GM21381 (cell line): Measurements from ENCODE around the gene FBXO7.

Experiments
- ATAC-seq: cut with Tn5 transposase; IDR thresholded peaks from one replicate; pipeline ENCODE4 v1.9.1; 2021; ENCODE audit warnings: mild to moderate bottlenecking, moderate library complexity; ENCODE audit not compliant: unreplicated experiment

FBXO7 gene

DNA sequence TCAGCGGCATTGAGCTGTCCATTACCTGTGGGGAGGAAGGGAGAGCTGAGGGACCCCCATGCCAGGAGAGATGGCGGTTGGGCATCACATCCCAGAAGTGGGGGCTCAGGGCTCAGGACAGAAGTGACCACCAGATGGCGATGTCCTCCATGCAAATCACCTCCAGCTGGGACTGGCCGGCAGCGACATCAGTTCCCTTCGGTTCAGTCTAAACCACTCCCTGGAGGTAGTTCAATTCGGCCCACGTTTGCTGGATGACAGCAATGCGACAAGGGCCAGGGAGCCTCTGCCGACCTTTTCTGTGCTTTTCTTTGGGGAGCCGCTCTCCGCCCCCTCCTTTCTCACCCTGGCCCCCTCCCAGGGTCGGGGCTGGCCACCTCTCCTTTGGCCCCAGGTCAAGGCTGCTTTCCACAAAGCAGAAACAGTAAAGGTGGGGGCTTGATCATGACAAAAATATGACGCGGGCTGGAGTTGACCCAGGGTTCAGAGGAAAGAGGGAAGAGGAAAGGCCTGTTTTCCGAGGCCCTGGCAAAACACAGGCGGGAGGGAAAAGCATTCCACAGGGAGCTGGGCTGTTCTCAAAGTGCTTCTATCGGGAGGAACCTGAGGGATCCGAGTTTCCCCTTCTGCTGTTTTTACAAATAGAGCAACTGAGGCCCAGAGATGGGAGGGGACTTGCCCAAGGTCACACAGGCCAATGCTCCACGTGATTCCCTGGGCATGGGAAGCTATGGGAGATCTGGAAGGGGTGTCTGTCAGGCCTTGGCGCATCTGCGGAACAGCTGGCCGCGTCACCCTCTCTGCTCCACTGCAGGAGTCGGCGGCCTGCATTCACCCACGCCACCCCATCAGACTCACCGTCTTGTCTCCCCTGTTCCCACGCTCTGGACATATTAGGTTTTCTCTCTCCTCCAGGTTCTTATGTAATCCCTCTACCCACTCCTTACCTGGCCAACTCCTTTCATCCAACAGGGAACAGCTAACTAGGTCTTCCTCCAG is 54.7 kb downstream of the FBXO7 start:
- ATAC-seq: no peak

DNA sequence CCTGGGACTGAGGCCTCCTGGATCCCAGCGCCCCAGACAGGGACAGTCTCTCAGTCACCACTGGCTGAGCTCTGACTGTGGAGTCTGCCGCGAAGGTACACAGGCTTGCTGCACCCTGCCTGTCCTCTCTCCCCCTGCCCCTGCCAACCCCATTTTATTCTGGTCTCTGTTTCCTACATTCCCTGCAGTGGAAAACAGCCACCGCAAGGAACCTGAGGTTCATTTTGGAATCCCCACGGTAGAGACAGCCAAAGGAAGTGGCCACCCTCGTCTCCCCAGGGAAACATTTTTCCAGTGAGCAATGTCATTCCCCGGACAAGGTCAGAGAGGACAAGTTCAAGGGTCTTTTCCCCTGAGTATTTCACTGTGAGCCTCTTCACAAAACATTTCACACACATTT is 56.6 kb downstream of the FBXO7 start:
- ATAC-seq: no peak

DNA sequence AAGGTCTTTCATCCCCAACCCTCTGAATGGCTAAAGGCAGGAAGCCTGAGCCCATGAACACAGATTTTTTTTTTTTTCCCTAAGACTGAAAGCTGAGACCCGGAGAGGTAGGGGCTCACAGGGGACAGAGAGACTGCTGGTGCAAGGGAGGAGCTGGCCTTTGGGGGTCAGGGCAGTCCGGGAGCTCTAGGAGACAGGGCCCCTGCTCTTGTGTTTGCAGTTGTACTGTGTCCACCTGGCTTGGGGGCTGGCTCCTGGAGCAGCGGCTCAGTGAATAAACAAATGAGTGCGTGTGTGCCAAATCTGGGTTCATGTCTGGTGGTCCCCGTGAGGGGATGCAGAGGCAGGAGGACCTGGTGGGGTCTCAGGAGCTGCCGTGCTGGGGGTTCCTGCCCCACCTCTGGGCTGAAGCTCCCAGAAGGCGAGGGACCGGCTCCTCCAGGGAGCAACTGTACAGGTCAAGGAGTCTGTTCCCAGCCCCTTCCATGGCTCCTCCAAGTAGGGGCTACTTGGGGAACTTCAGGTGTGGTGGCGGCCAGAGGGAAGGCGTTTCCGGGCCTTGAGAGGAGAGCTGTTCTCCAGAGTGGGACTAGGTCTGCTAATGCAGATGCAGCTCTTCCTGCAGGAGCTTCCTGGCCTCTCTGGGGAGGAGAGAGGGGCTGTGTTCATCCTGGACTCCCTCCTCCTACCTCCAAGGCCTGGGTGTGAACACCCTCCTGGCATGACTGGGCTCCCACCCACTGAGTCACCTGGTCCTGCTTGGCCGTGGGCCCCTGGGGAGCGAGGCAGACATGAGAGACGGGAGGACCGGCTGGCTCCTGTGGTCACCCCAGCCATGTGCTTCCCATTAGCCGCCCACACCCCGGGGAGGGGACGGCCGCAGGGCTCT is 57.6 kb downstream of the FBXO7 start:
- no peak for ATAC-seq

DNA sequence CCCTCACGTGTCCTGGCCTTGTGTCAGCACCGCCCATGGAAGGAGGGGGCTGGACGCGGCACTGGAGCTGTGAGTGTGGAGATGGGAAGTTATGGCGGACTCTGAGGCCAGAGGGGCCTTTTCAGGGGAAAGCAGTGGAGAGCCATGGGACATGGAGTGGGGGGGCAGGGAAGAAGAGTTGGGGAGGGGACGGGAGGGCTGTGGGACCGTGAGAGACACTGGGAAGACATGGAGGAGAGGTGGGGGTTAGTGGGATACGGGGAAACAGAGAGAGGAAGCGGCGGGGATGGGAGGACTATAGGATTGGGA is 58.2 kb downstream of the FBXO7 start:
- ATAC-seq: no peak

DNA sequence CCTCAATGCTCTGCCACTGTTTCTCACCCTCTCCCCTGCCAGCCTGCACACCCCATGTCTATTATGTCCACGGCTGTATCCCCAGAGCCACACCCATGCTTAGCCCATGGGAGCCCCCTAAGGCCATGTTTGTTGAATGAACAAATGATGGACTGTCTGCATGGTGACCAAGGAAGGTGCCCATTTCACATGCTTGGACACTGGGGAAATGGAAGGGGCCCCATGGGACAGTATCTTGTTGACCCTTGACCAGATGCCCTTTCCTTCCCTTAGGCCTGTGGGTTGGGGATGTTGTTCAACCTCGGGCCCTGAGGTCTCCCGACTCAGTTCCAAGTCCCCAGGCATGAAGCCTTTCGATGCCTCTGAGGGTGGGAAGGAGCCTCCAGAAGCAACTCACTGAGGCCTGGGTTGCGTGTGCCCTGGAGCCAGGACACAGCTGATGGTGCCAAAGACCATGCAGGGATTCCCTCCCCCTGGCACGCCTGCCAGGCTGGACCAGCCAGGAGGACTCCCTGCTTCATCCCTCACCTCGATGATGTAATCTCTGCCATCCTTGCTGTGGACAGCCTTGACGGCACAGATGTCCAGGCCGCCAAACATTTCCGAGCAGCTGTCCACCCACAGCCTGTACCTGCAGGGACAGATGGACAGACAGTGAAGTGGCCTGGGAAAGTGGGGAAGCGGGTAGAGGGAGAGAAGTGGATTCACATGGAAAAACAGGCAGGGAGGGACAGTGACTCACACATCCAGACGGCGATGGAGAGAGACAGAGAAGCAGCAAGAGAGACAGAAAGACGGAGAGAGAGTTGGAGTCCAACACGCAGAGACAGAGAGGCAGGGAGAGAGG is 58.9 kb downstream of the FBXO7 start:
- ATAC-seq: no peak

DNA sequence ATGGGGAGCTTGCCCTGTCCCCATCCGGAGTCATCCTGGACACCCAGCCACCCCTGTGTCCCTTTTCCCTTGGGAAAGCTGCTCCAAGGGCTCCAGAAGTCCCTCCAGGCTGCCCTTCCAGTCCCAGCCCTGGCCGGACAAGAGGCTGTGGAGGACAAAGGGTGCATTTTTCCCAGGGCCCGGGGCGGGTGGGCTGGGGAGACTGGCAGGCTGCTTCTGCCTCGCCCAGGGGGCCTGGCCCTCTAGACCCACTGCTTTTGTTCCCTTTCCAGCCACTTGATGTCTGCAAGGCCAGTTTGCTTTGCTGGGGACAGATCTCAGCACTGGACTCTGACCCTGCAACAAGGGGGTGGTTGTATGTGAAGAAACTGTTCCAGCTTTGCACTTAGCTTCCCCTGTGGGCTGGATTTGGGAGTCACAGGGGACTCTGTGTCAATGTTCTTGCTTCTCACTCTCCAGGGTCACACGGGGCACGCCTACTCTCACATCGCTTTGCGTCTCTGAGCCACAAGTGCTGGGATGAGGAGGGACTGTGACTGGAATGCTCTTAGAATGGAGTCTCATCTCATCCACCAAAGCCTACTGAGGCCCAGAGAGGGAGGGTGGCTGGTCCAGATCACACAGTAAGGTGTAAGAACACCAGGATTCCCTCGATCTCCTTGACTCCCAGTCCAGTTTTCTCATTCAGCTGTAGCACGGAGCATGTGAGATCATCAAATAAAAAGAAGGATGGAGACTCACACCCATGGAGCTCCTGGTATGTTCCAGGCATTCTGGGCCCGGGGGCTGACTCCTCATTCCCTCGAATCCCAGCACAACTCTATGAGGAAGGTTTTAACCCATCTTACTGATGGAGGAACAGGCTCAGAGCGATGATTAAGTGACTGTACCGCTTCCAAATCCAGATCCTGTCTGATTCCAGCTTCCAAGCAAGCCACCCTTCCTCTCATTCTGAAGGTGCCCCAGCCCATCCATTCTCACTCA is 59.9 kb downstream of the FBXO7 start:
- ATAC-seq: no peak

DNA sequence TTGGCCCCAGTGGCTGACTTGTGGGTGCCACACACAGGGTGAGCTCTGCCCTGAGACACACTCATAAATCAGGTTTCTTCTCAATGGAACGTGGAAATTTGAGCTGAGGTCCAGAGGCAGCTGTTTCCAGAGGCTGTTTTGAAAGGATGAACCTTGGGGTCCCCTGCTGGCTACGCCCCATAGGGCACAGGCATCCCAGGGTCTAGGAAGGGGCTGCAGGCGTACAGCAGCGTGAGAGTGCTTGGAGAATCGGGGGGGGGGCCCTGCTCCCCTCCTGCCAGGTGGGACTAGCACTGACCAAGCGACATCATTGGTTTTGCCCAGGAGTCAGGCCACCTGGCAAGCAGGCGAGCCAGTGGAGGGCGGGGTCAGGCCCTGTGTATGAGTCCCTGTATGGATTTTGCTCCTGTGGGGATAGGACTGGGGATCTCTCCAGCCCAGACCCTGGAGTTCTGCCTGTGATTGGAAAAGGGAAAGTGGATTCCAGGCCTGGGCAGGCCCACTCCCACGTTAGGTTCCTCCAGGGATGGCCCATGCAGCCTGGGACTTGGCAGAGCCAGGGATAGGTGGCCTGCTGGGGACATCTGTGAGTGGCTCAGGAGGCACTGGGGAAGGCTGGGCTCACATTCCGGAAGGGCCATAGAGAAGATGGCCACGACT is 61.0 kb downstream of the FBXO7 start:
- no peak for ATAC-seq

DNA sequence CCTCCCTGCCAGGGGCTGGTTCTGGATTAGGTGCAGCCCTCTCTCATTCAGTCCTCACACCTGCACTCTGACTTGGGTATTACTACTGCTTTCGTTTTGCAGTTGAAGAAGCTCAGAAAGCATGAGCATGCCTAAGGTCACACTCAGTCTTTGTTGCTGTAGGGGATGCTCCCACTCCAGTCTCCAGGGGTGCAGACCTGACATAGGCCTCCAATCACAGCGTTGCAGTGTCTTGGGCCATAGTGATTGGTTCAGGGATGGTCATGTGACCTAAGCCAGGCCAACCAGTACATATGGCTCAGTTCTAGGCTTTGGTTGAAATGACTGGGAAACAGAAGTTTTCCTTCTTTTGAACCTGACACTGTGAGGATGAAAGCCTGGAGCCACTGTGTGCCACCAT is 61.7 kb downstream of the FBXO7 start:
- ATAC-seq: no peak

DNA sequence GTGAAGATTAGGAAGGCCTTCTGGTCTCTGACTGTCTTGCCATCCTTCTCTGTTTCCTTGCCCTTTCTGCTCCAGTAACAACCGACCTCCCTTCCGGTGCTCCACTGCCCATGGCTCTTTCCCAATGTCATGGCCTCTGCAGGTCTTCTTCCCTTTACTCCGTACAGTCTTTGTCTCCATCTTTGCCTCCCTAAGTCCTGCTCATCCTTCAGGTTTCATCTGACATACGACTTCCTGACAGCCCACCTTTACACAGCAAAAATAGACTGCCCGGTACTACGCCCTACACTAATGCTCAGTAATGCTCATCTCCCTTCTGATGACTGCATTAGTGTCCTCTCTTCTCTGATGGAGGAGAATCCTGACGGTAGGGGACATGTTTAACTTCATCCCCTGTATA is 63.9 kb downstream of the FBXO7 start:
- ATAC-seq: no peak

DNA sequence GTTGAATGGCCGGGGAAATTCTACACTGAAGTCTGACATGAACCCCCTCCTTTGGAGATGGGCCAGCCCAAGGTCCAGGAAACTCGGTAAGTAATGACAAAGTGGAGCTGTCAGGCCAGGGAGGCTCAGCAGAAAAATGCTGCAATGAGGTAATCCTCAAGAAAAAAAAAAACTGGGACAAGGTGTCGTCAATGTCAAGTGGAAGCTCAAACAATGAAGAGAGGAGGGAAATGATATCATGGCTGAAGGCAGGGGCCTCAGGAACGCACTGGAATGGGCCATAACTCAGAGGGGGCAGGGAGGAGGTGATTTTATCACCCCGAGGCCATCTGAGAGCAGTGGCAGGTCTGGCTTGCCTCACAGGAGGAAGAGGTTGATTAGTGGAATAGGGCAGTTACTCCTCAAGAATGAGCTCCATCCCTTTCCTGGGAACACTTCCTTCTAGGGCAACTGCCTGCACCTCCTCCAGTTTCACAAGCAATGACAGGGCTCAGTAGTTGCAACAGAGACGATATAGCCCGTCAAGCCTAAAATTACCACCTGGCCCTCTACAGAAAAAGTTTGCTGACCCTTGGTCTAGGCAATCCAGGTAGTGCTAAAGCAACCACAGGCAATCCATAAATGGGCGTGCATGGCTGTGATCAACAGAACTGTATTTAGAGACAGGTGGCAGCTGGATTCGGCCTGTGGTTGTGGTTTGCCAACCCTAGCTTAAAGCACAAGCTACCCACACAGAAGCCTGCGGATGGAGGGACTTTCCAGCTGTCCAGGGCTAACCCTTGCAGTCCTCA is 65.2 kb downstream of the FBXO7 start:
- ATAC-seq: no peak

DNA sequence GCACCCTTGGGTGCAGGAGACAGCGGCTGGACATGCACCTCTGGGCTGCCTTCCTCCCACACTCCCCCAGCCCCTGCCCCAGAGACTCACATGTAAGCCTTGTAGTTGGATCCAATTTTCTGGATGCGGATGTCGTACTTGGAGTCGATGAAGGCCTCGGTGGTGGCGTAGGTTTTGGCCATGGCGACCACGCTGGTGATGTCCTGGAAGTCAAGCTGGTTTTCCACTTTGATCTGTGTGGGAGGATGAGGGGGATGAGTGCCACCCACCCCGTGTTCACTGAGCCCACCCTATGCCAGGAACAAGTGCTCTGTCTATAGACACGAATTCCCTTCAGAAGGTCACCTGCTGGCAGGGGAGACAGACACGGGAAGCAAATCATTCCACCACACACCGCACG is 66.9 kb downstream of the FBXO7 start:
- ATAC-seq: no peak

DNA sequence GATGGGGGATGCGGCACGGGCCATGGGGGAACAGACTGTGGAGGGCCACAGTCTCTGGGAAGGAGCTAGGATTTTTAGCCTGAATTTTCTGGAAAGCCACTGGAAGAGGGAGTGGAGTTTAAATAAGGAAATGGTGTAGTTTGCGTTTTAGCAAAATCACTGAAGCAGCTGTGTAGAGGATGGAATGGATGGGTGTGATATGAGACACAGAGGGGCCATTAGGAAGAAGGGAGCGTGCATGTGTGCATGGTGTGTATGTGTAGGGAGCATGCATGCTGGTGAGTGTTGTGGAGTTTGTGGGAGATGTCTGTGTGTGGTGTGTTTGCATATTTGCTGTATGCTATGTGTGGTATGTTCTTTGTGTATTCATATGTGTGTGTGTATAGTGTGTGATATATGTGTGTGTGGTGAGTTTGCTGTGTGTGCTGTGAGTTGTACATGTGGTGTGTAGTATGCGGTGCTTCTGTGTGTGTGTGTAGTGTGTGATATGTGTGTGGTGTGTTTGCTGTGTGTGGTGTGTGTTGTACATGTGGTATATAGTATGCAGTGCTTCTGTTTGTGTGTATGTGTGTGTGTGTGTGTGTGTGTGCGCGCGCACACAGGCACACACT is 67.6 kb downstream of the FBXO7 start:
- no peak for ATAC-seq

DNA sequence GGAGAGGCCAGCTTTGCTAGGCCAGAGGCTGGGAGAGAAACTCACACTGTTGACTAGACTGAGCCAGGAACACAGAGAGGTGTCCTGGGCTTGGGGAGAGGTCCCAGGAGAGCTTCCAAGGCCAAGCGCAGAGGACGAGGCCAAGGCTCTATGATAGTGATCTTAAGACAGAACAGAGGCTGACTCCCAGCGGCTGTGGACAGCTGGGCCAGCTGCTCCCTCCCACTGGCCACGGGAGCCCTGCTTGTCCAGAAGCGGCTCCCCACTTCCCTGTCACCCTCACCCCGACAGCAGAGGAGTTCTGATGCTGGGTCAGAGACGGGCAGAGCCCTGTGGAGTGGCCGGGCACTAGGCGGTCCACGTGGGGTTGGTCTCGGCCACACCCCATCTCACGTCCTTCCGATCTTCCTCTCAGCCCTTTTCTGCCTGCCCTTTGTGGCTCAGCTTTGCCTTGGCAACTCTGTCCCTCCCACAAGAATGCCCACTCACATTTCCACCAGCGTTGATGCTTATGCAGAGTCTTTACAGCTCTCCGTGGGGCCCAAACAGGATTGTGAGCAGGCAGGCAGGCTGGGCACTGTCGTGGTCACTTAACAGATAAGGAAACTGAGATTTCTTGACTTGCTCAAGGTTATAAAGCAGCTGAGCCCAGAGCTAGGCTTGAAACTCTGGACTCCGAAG is 68.2 kb downstream of the FBXO7 start:
- no peak for ATAC-seq

DNA sequence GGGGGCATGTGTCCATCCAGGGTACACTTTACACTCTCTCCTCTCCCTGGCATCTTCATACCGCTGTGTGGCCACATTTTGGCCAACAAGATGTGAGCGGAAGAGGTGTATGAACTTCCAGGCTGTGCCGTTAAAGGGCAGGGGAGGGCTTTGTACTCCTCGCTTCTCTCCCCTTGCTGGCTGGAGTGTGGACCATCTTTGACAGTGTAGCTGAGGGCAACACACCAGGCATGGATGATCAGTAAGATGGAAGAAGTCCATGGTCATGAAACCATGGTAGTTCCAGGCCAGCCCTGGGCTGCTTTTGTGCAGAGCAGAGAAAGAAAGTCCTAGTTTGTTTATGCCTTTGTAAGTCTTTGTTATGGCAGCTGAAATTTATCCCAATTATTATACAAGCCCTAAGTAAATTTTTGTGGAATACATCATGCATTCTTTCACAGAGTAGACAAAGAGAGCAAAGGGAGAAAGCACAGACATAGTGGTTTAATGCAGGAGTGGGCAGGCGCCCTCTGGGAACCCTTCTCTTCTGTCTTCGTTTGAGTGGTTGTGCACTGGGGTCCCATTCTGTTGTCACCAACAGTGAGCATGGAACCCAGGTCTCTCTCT is 70.4 kb downstream of the FBXO7 start:
- ATAC-seq: no peak

DNA sequence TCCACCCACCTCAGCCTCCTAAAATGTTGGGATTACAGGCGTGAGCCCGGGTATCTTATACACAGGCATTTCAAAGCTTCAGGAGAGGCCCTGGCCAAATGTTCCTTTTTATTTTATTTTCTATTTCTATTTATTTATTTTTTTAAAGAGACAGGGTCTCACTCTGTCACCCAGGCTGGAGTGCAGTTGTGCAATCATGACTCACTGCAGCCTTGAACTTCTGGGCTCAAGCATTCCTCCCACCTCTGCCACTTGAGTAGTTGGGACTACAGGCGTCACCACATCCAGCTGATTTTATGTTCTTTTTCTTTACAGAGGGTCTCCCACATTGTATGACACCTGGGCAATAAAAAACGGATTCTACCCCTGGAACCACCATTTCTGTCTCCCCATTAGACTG is 71.2 kb downstream of the FBXO7 start:
- no peak for ATAC-seq

DNA sequence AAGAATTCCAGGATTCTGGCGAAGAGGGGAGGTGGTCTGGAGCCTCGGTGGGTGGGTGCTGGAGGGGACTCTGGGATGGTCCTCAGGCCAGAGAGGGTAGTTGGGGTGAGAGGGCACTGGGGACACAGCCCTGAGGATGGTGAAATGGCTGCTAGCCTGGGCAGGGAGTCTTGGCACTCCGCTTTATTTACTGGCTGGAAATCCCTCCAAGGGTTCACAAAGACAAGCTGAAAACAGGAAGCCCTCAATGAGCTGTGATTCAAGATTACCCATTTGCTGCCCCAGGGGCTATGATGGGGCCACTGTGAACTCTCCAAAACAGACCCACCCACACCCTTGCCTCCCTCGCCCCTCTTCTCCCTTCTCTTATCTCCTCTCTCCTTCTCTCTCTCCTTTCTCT is 71.9 kb downstream of the FBXO7 start:
- ATAC-seq: no peak

DNA sequence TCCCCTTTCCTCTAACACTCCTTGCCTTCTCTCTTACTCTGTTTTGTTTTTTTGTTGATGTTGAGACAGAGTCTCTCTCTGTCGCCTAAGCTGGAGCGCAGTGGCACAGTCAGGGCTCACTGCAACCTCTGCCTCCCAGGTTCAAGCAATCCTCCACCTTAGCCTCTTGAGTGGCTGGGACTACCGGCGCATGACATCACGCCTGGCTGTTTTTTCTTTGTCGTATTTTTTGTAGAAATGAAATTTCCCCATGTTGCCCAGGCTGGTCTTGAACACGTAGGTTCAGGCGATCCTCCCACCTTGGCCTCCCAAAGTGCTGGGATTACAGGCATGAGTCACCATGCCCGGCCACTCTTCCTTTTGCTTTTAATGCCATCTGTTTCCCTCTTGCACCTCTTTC is 72.3 kb downstream of the FBXO7 start:
- no peak for ATAC-seq
